ENCODE measurements around the gene GLT1D1. TPM values are rescaled to one million over a fixed set of nuclear protein-coding genes. Genes with fewer than 3 reads are reported as not detected.
"Not testable (repeated sequence)": the region's sequence is repeated elsewhere in the genome, so short reads cannot be mapped to it uniquely, and the experiment has no call there.

The GLT1D1 gene
- not detected for total RNA-seq

DNA sequence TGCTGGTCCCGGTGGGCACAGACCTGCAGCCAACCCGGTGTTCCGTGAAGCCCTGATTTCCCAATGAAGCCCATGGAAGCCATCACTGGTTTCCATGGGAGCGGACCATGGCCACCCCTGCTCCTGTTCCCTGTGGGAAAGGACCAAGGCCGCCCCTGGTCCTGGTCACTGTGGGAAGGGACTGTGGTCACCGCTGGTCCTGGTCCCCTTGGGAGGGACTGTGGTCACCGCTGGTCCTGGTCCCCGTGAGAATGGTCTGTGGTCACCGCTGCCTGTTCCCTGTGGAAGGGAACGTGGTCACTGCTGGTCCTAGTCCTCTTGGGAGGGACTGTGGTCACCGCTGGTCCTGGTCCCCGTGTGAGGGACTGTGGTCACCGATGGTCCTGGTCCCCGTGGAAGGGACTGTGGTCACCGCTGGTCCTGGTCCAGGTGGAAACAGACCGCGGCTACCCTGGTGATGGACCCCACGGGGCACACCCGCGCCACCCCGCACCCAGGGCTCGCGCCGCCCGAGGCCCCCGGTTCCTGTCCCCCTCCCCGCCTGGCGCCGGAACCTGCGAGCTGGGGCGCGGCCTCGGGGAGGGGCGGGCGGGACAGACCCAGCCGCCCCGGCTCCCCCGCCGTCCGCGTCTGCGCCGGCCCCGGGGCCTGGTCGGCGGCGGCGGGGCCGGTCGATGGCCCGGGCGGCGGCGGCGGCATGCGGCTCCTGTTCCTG is at the start of gene GLT1D1:
Gene GLT1D1, plus strand, starts transcription at position 594 of the 715 bp plus-strand sequence. Its CDS starts 104 bp downstream, at position 698.
- peaks cover 0 to 4% of the 10 kb centered on the region in 2 donors for H3K27me3 ChIP-seq
- peak within 1 kb of the TSS in 3 of 4 donors; percentile 10 to 36 (median 22) for H3K4me3 ChIP-seq
- no peaks in the 10 kb centered on the region for H3K36me3 ChIP-seq
- no peak within 1 kb of the TSS for H3K27ac ChIP-seq
- DNase-seq = peak in 1 of 3 donors; percentile 29
- H3K4me1 ChIP-seq = peaks cover 0 to 4% (median 0%) of the 10 kb centered on the region in 4 donors
- H3K9me3 ChIP-seq = no peaks in the 10 kb centered on the region
- no peak for TF ChIP-seq POLR2A (IDR thresholded peaks at IDR 0.05)
- TF ChIP-seq, protein P1, sequence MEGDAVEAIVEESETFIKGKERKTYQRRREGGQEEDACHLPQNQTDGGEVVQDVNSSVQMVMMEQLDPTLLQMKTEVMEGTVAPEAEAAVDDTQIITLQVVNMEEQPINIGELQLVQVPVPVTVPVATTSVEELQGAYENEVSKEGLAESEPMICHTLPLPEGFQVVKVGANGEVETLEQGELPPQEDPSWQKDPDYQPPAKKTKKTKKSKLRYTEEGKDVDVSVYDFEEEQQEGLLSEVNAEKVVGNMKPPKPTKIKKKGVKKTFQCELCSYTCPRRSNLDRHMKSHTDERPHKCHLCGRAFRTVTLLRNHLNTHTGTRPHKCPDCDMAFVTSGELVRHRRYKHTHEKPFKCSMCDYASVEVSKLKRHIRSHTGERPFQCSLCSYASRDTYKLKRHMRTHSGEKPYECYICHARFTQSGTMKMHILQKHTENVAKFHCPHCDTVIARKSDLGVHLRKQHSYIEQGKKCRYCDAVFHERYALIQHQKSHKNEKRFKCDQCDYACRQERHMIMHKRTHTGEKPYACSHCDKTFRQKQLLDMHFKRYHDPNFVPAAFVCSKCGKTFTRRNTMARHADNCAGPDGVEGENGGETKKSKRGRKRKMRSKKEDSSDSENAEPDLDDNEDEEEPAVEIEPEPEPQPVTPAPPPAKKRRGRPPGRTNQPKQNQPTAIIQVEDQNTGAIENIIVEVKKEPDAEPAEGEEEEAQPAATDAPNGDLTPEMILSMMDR (IDR thresholded peaks at IDR 0.05) = no peak

DNA sequence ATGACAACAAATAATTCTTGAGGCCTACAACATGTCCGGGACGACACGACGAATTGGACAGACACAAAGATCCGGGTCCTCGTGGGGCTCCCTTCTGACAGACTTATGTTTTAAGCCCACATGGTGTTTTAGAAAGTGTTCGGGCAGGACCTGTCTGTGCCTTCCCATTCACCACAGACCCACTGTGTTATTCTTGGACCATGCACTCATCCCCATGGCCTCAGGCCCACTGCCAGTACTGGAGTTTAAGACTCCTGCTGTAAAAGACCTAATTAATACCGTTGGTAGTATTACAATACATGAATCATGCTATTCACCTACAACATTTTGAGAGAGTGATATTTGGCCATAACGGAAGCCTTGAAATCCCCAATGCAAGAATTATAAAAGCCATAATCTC is 49.5 kb upstream of the GLT1D1 start:
- Histone ChIP-seq H3K4me3 (no peak overlapping the region), H3K27me3 (no peaks in the 10 kb centered on the region), H3K36me3 (peaks cover 0 to 71% (median 0%) of the 10 kb centered on the region in 3 donors), H3K27ac (no peak overlapping the region), H3K9me3 (no peaks in the 10 kb centered on the region), H3K4me1 (no peaks in the 10 kb centered on the region)
- DNase-seq = no peak
- TF ChIP-seq, protein P1 (IDR thresholded peaks at IDR 0.05) = no peak
- no peak for TF ChIP-seq POLR2A (IDR thresholded peaks at IDR 0.05)

DNA sequence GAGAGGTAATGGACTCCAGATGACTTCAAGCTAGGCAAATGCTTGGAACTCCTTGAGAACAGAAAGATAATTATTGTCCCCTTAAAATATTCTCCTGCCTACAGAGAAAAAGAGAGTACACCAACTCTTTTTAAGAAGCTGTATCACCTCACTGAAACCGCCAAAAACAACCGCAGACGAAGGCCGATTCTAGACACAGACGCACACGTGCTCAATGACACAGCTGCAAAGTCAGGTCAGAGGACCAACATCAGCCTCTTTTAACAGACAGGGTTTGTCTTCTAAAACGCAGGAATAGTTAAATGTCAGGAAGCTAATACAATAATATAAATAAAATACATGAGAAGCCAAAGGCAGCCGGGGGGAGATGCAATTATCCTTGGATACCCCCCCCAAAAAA is 48.5 kb upstream of the GLT1D1 start:
- Histone ChIP-seq H3K36me3 (peaks cover 0 to 63% (median 0%) of the 10 kb centered on the region in 3 donors), H3K27ac (no peak overlapping the region), H3K9me3 (no peaks in the 10 kb centered on the region), H3K4me1 (no peaks in the 10 kb centered on the region), H3K4me3 (no peak overlapping the region), H3K27me3 (no peaks in the 10 kb centered on the region)
- TF ChIP-seq, protein P1 (IDR thresholded peaks at IDR 0.05) = no peak
- TF ChIP-seq POLR2A (IDR thresholded peaks at IDR 0.05) = no peak
- DNase-seq = no peak

DNA sequence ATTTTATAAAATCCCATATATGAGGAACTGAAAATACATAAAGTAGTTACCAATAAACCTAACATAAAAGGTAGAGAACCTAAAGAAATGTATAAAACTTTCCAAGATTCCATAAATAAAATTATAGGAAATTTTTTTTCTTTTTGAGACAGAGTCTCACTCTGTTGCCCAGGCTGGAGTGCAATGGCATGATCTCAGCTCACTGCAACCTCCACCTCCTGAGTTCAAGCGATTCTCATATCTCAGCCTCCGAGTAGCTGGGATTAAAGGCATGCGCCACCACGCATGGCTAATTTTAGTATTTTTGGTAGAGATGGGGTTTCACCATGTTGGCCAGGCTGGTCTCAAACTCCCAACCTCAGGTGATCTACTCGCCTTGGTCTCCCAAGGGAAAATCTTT is 47.9 kb upstream of the GLT1D1 start:
- not testable (repeated sequence) for H3K27me3 ChIP-seq, H3K4me1 ChIP-seq, H3K27ac ChIP-seq, DNase-seq, H3K9me3 ChIP-seq, H3K4me3 ChIP-seq
- H3K36me3 ChIP-seq = peaks cover 0 to 56% (median 0%) of the 10 kb centered on the region in 3 donors

DNA sequence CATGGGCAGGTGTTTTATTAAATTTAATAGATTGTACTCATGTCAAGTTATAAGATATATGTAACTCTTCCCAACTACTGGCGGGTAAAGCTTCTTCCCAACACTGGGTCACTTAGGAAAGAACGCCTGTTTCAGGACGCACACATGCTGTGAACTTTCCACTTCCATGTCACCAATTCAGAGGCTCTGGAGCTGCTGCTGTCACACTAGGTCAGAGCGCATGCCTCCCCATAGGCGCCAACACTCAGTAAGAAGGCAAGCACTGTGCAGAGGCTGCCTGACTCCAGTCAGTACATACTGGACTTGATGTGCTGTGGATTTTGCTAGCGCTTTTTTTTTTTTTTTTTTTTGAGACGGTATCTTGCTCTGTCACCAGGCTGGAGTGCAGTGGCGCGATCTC is 46.7 kb upstream of the GLT1D1 start:
- H3K27me3 ChIP-seq = no peaks in the 10 kb centered on the region
- peaks cover 0 to 11% (median 0%) of the 10 kb centered on the region in 4 donors for H3K4me1 ChIP-seq
- DNase-seq = no peak
- no peak overlapping the region for H3K4me3 ChIP-seq
- no peak overlapping the region for H3K27ac ChIP-seq
- H3K36me3 ChIP-seq = peaks cover 0 to 46% (median 0%) of the 10 kb centered on the region in 3 donors
- TF ChIP-seq, protein P1 (IDR thresholded peaks at IDR 0.05) = no peak
- TF ChIP-seq POLR2A (IDR thresholded peaks at IDR 0.05) = no peak
- no peaks in the 10 kb centered on the region for H3K9me3 ChIP-seq

DNA sequence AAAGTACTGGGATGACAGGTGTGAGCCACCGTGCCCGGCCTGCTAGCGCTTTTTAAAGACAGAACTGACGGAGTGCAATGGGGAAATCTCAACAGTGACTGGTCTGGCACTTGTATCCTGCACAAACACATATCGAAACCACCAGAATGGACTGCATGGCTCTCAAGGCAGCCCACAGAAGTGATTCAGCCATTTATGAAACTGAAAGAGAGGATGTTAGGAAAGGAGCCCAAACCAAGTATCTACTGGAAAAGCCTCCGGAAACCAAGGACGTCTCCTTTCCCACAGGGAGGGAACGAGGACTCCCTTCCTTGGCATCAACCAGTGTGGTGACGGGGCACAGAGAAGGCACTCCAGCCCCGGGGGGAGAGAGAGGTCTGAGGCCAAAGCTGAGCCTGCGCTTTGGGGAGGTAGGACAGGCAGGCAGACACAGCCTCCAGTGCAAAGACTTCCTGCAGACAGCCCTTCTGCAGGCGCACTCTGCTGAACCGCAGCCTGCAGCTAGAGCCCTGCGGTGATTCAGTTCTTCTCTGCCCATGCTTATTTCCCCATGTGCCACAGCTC is 46.0 kb upstream of the GLT1D1 start:
- Histone ChIP-seq H3K4me1 (peaks cover 0 to 11% (median 0%) of the 10 kb centered on the region in 4 donors), H3K9me3 (no peaks in the 10 kb centered on the region), H3K27ac (no peak overlapping the region), H3K27me3 (no peaks in the 10 kb centered on the region), H3K36me3 (peaks cover 0 to 45% (median 0%) of the 10 kb centered on the region in 3 donors), H3K4me3 (no peak overlapping the region)
- peak in 1 of 3 donors; percentile 45 for DNase-seq
- TF ChIP-seq, protein P1 (IDR thresholded peaks at IDR 0.05) = no peak
- no peak for TF ChIP-seq POLR2A (IDR thresholded peaks at IDR 0.05)

All from Peyer's patch (tissue), 4 donors.